PC-9 (cell line): Measurements from ENCODE around the gene CTU2. TPM values are rescaled to one million over a fixed set of nuclear protein-coding genes. Genes with fewer than 3 reads are reported as not detected.
A peak's percentile ranks its signal among the peaks of the same experiment; 100 is the strongest.

Experiments used
- BruUV-seq: library from RNA; stranded (reverse); fragments of 400-500 nt; replicated peaks from 2 replicates; lab custom pipeline; 2021; lab: Mats Ljungman, UMichigan
- CTCF ChIA-PET: fragments of 300-600 bp; sonication (Branson Sonifier 250); formaldehyde crosslinking; loops from one replicate; lab custom pipeline; 2022; ENCODE audit warnings: antibody characterized with exemption; lab: Charles Lee
- POLR2A ChIA-PET: fragments of 300-600 bp; sonication (Branson Sonifier 250); formaldehyde crosslinking; loops from one replicate; lab custom pipeline; 2022; ENCODE audit warnings: antibody characterized with exemption; ENCODE audit not compliant: unreplicated experiment; lab: Charles Lee
- DNase-seq, 2 experiments: peaks; one replicate each; pipeline versions ENCODE4 v3.0.0 to v3.0.0-alpha.2; 2015 to 2022; ENCODE audit warnings: mixed read lengths in 1 of 2
- H2AFZ ChIP-seq: fragments of 200-600 bp; sonication (generic); 2 replicates; pipeline ENCODE4 v1.8.1; 2017; ENCODE audit warnings: antibody characterized with exemption
- H3F3A ChIP-seq: fragments of 200-600 bp; sonication (generic); 2 replicates; pipeline ENCODE4 v1.8.1; 2017; ENCODE audit warnings: antibody characterized with exemption, mild to moderate bottlenecking, low read depth; ENCODE audit not compliant: insufficient read depth
- H3K27ac ChIP-seq: fragments of 200-600 bp; sonication (generic); 2 replicates; pipeline ENCODE4 v1.6.1; 2016; ENCODE audit warnings: mixed run types
- H3K27me3 ChIP-seq: fragments of 200-600 bp; sonication (generic); 2 replicates; pipeline ENCODE4 v1.6.1; 2016; ENCODE audit warnings: low read depth, mixed run types; ENCODE audit not compliant: insufficient read depth
- H3K36me3 ChIP-seq: fragments of 200-600 bp; sonication (generic); 2 replicates; pipeline ENCODE4 v1.6.1; 2016; ENCODE audit warnings: low read depth, mixed run types
- H3K4me1 ChIP-seq: fragments of 200-600 bp; sonication (generic); replicated peaks from 2 replicates; pipeline ENCODE4 v1.6.1; 2016; ENCODE audit warnings: mixed run types; ENCODE audit not compliant: insufficient read depth
- H3K4me2 ChIP-seq: fragments of 200-600 bp; sonication (generic); 2 replicates; pipeline ENCODE4 v1.6.1; 2017; ENCODE audit warnings: mixed run types
- H3K4me3 ChIP-seq: fragments of 200-600 bp; sonication (generic); 2 replicates; pipeline ENCODE4 v1.6.1; 2016; ENCODE audit warnings: mixed run types
- H3K79me2 ChIP-seq: fragments of 200-600 bp; sonication (generic); 2 replicates; pipeline ENCODE4 v1.6.1; 2017; ENCODE audit warnings: low read depth, mixed run types
- H3K9me2 ChIP-seq: fragments of 200-600 bp; sonication (generic); 2 replicates; pipeline ENCODE4 v1.8.1; 2017; ENCODE audit warnings: mild to moderate bottlenecking; ENCODE audit not compliant: insufficient read depth
- H3K9me3 ChIP-seq: fragments of 200-600 bp; sonication (generic); 2 replicates; pipeline ENCODE4 v1.8.1; 2016; ENCODE audit warnings: low read depth; ENCODE audit not compliant: insufficient read depth
- H4K20me1 ChIP-seq: fragments of 200-600 bp; sonication (generic); 2 replicates; pipeline ENCODE4 v1.8.1; 2017; ENCODE audit not compliant: insufficient read depth
- CTCF ChIP-seq: fragments of 200-600 bp; sonication (generic); conservative IDR thresholded peaks from 2 replicates; pipeline ENCODE4 v1.6.1; 2017; ENCODE audit warnings: mixed run types, antibody characterized with exemption, mild to moderate bottlenecking, moderate library complexity
- EZH2 ChIP-seq: fragments of 200-600 bp; sonication (generic); IDR thresholded peaks from 2 replicates; pipeline ENCODE4 v1.8.0; 2017; ENCODE audit warnings: antibody characterized with exemption, low read depth
- intact Hi-C: fragments of 100-400 bp; cut with micrococcal nuclease; formaldehyde crosslinking; loops from one replicate; pipeline ENCODE4 v1.10.0; 2022; ENCODE audit not compliant: unreplicated experiment
- total RNA-seq: library from RNA; stranded (reverse); gene quantifications from 2 replicates; pipeline ENCODE4 v1.2.3, GENCODE V29; 2021

The CTU2 gene
- total RNA-seq, 1 experiment from 2014 or later = 20.0 TPM

- H3K9me3 ChIP-seq = no peaks in the 10 kb centered on the region
- CTCF ChIA-PET = interaction anchor here (0.6 kb wide), 1 partner anchor 15 kb away, joined by 4 read pairs; no protein-coding TSS in a partner anchor
- peaks cover 8% of the 10 kb centered on the region; the same call in 1 of the 2 replicates for H3F3A ChIP-seq
- no peak for TF ChIP-seq EZH2
- no peak for TF ChIP-seq CTCF
- H3K36me3 ChIP-seq = no peaks in the 10 kb centered on the region
- H2AFZ ChIP-seq = no peak overlapping the region
- H3K27me3 ChIP-seq = no peaks in the 10 kb centered on the region
- H3K9me2 ChIP-seq = no peaks in the 10 kb centered on the region
- no peak overlapping the region for H3K4me3 ChIP-seq
- peaks cover 16% of the 10 kb centered on the region for H3K4me1 ChIP-seq
- no peak for DNase-seq
- H3K27ac ChIP-seq = no peak overlapping the region
- BruUV-seq = no TSS peak
- peaks cover 15% of the 10 kb centered on the region; the same call in 1 of the 2 replicates for H3K79me2 ChIP-seq
- intact Hi-C loops = no loop called here
- H4K20me1 ChIP-seq = peaks cover 6% of the 10 kb centered on the region; the same call in 1 of the 2 replicates
- POLR2A ChIA-PET = interaction anchor here (0.6 kb wide), 1 partner anchor 27 kb away, joined by 4 read pairs; no protein-coding TSS in a partner anchor
- H3K4me2 ChIP-seq = no peak overlapping the region
Observed at GRCh38 chr16:88702371-88703210, 3.7 kb upstream of the CTU2 start.

- BruUV-seq = no TSS peak
- H3K79me2 ChIP-seq = peaks cover 19% of the 10 kb centered on the region; the same call in 1 of the 2 replicates
- no peak overlapping the region for H3K4me2 ChIP-seq
- TF ChIP-seq EZH2 = no peak
- TF ChIP-seq CTCF = no peak
- no peaks in the 10 kb centered on the region for H3K9me2 ChIP-seq
- DNase-seq = no peak
- intact Hi-C loops = no loop called here
- no peaks in the 10 kb centered on the region for H3K36me3 ChIP-seq
- H3F3A ChIP-seq = peaks cover 14% of the 10 kb centered on the region; the same call in 1 of the 2 replicates
- H2AFZ ChIP-seq = no peak overlapping the region
- peaks cover 19% of the 10 kb centered on the region for H3K4me1 ChIP-seq
- H3K27ac ChIP-seq = no peak overlapping the region
- CTCF ChIA-PET = no interaction called here
- POLR2A ChIA-PET = no interaction called here
- no peaks in the 10 kb centered on the region for H3K9me3 ChIP-seq
- H3K4me3 ChIP-seq = no peak overlapping the region
- peaks cover 6% of the 10 kb centered on the region; the same call in 1 of the 2 replicates for H4K20me1 ChIP-seq
- no peaks in the 10 kb centered on the region for H3K27me3 ChIP-seq
Observed at GRCh38 chr16:88703486-88704309, 2.6 kb upstream of the CTU2 start.

GRCh38 chr16:88705076-88705684 is 1.1 kb upstream of the CTU2 start:
- CTCF ChIA-PET = interaction anchor here (0.7 kb wide), 1 partner anchor 32 kb away, joined by 3 read pairs; no protein-coding TSS in a partner anchor
- Histone ChIP-seq H3K4me2 (peak overlapping the region; percentile 100), H4K20me1 (peaks cover 6% of the 10 kb centered on the region; the same call in 1 of the 2 replicates), H3K36me3 (no peaks in the 10 kb centered on the region), H3K27me3 (no peaks in the 10 kb centered on the region), H2AFZ (peak overlapping the region; percentile 70), H3K9me3 (no peaks in the 10 kb centered on the region), H3K27ac (no peak overlapping the region), H3K4me1 (peaks cover 19% of the 10 kb centered on the region), H3F3A (peaks cover 16% of the 10 kb centered on the region; the same call in 1 of the 2 replicates), H3K9me2 (no peaks in the 10 kb centered on the region), H3K4me3 (peak overlapping the region; percentile 78), H3K79me2 (peaks cover 19% of the 10 kb centered on the region; the same call in 1 of the 2 replicates)
- intact Hi-C loops = no loop called here
- POLR2A ChIA-PET = interaction anchor here (0.6 to 0.7 kb wide), 3 partner anchors 25 to 450 kb away, joined by 3 to 8 read pairs (median 3); partner anchors contain the start of gene APRT
- DNase-seq = no peak
- no peak for TF ChIP-seq EZH2
- TF ChIP-seq CTCF = no peak
- BruUV-seq = TSS peak; percentile 34
